ENCODE data around the gene CASTOR1.

Gene CASTOR1

GRCh38 chr22:30297991-30298701, 8.8 kb upstream of the CASTOR1 start:
- H3K9me3 ChIP-seq (ENCODE audit: insufficient read depth, low read length): no peaks in the 10 kb centered on the region
- H3K9ac ChIP-seq (ENCODE audit: low read length): no peak overlapping the region
- no peak overlapping the region for H3K4me3 ChIP-seq (ENCODE audit: insufficient read depth, low read length, poor library complexity, severe bottlenecking)
- H4K20me1 ChIP-seq (ENCODE audit: low read depth, low read length): no peaks in the 10 kb centered on the region
- H3K9me2 ChIP-seq (replicated peaks; ENCODE audit: insufficient read depth, low read length): no peaks in the 10 kb centered on the region
- H3K36me3 ChIP-seq (ENCODE audit: low read length): no peaks in the 10 kb centered on the region
- no peaks in the 10 kb centered on the region for H3K79me2 ChIP-seq (ENCODE audit: insufficient read depth, low read length)
- no peak overlapping the region for H3K27ac ChIP-seq (ENCODE audit: low read depth, low read length)
- H3K27me3 ChIP-seq (ENCODE audit: low read length): no peaks in the 10 kb centered on the region
- no peaks in the 10 kb centered on the region for H3F3A ChIP-seq (ENCODE audit: insufficient read depth)
- TF ChIP-seq EZH2phosphoT487 (conservative IDR thresholded peaks at IDR 0.05; ENCODE audit: low read length) (no peak), CTCF (IDR thresholded peaks at IDR 0.05; ENCODE audit: insufficient read depth, low read length, poor library complexity, severe bottlenecking) (no peak)
- H3K4me2 ChIP-seq (ENCODE audit: low read depth, low read length, poor library complexity, severe bottlenecking): no peak overlapping the region
- H2AFZ ChIP-seq (ENCODE audit: low read depth, low read length, severe bottlenecking): no peak overlapping the region

GRCh38 chr22:30297276-30297990, 8.1 kb upstream of the CASTOR1 start:
- H3K4me2 ChIP-seq (ENCODE audit: low read depth, low read length, poor library complexity, severe bottlenecking): no peak overlapping the region
- no peaks in the 10 kb centered on the region for H3F3A ChIP-seq (ENCODE audit: insufficient read depth)
- H3K27ac ChIP-seq (ENCODE audit: low read depth, low read length): no peak overlapping the region
- H4K20me1 ChIP-seq (ENCODE audit: low read depth, low read length): no peaks in the 10 kb centered on the region
- H3K36me3 ChIP-seq (ENCODE audit: low read length): no peaks in the 10 kb centered on the region
- H3K9ac ChIP-seq (ENCODE audit: low read length): no peak overlapping the region
- no peaks in the 10 kb centered on the region for H3K27me3 ChIP-seq (ENCODE audit: low read length)
- no peaks in the 10 kb centered on the region for H3K9me3 ChIP-seq (ENCODE audit: insufficient read depth, low read length)
- no peak for TF ChIP-seq EZH2phosphoT487 (conservative IDR thresholded peaks at IDR 0.05; ENCODE audit: low read length)
- no peak for TF ChIP-seq CTCF (IDR thresholded peaks at IDR 0.05; ENCODE audit: insufficient read depth, low read length, poor library complexity, severe bottlenecking)
- H3K79me2 ChIP-seq (ENCODE audit: insufficient read depth, low read length): no peaks in the 10 kb centered on the region
- H3K4me3 ChIP-seq (ENCODE audit: insufficient read depth, low read length, poor library complexity, severe bottlenecking): no peak overlapping the region
- H2AFZ ChIP-seq (ENCODE audit: low read depth, low read length, severe bottlenecking): no peak overlapping the region
- H3K9me2 ChIP-seq (replicated peaks; ENCODE audit: insufficient read depth, low read length): no peaks in the 10 kb centered on the region

GRCh38 chr22:30296833-30297232, 7.5 kb upstream of the CASTOR1 start:
- no peaks in the 10 kb centered on the region for H3F3A ChIP-seq (ENCODE audit: insufficient read depth)
- H3K79me2 ChIP-seq (ENCODE audit: insufficient read depth, low read length): no peaks in the 10 kb centered on the region
- H3K27ac ChIP-seq (ENCODE audit: low read depth, low read length): no peak overlapping the region
- no peaks in the 10 kb centered on the region for H3K9me3 ChIP-seq (ENCODE audit: insufficient read depth, low read length)
- TF ChIP-seq CTCF (IDR thresholded peaks at IDR 0.05; ENCODE audit: insufficient read depth, low read length, poor library complexity, severe bottlenecking) (no peak), EZH2phosphoT487 (conservative IDR thresholded peaks at IDR 0.05; ENCODE audit: low read length) (no peak)
- no peak overlapping the region for H3K9ac ChIP-seq (ENCODE audit: low read length)
- no peaks in the 10 kb centered on the region for H3K36me3 ChIP-seq (ENCODE audit: low read length)
- H3K4me2 ChIP-seq (ENCODE audit: low read depth, low read length, poor library complexity, severe bottlenecking): no peak overlapping the region
- H3K4me3 ChIP-seq (ENCODE audit: insufficient read depth, low read length, poor library complexity, severe bottlenecking): no peak overlapping the region
- H2AFZ ChIP-seq (ENCODE audit: low read depth, low read length, severe bottlenecking): no peak overlapping the region
- no peaks in the 10 kb centered on the region for H3K27me3 ChIP-seq (ENCODE audit: low read length)
- no peaks in the 10 kb centered on the region for H3K9me2 ChIP-seq (replicated peaks; ENCODE audit: insufficient read depth, low read length)
- no peaks in the 10 kb centered on the region for H4K20me1 ChIP-seq (ENCODE audit: low read depth, low read length)

All from SU-DHL-6 (cell line).